Fibroblast of the aortic adventitia (primary cell): Measurements from ENCODE around the gene C3orf52. TPM values are rescaled to one million over a fixed set of nuclear protein-coding genes. Genes with fewer than 3 reads are reported as not detected.

ENCODE experiments used
- DNase-seq: peaks from one replicate; pipeline ENCODE4 v3.0.0-alpha.2; 2010; ENCODE audit warnings: low read depth
- H3K4me3 ChIP-seq: 2 replicates; pipeline ENCODE4 v1.5.1; 2011; ENCODE audit warnings: low read depth, mild to moderate bottlenecking, control low read depth, low read length, moderate library complexity
- total RNA-seq: library from RNA; depleted of rRNA; stranded (reverse); fragments of >200 nt; gene quantifications from 2 replicates; pipeline ENCODE4 v1.2.3, GENCODE V29; 2012; ENCODE audit warnings: low replicate concordance
- TF ChIP-seq, protein P1 (sequence below): IDR thresholded peaks from 2 replicates; pipeline ENCODE4 v1.5.1; 2011; ENCODE audit warnings: mild to moderate bottlenecking, low read length, control low read depth, inconsistent platforms; ENCODE audit not compliant: insufficient read depth

Gene C3orf52
- total RNA-seq, 1 donor: 10.7 TPM

- no peak for DNase-seq
- H3K4me3 ChIP-seq: no peak overlapping the region
- TF ChIP-seq, protein P1, sequence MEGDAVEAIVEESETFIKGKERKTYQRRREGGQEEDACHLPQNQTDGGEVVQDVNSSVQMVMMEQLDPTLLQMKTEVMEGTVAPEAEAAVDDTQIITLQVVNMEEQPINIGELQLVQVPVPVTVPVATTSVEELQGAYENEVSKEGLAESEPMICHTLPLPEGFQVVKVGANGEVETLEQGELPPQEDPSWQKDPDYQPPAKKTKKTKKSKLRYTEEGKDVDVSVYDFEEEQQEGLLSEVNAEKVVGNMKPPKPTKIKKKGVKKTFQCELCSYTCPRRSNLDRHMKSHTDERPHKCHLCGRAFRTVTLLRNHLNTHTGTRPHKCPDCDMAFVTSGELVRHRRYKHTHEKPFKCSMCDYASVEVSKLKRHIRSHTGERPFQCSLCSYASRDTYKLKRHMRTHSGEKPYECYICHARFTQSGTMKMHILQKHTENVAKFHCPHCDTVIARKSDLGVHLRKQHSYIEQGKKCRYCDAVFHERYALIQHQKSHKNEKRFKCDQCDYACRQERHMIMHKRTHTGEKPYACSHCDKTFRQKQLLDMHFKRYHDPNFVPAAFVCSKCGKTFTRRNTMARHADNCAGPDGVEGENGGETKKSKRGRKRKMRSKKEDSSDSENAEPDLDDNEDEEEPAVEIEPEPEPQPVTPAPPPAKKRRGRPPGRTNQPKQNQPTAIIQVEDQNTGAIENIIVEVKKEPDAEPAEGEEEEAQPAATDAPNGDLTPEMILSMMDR: no peak
Measured at GRCh38 chr3:112117841-112118571, 31.8 kb downstream of the C3orf52 start.

GRCh38 chr3:112119962-112120836 lies 34.0 kb downstream of the C3orf52 start:
- TF ChIP-seq, protein P1: no peak
- H3K4me3 ChIP-seq: no peak overlapping the region
- DNase-seq: no peak

- DNase-seq: no peak
- no peak overlapping the region for H3K4me3 ChIP-seq
- TF ChIP-seq, protein P1: no peak
Measured at GRCh38 chr3:112121577-112122547, 35.7 kb downstream of the C3orf52 start.

GRCh38 chr3:112122870-112123269 lies 36.7 kb downstream of the C3orf52 start:
- TF ChIP-seq, protein P1: no peak
- H3K4me3 ChIP-seq: no peak overlapping the region
- DNase-seq: no peak

DNA sequence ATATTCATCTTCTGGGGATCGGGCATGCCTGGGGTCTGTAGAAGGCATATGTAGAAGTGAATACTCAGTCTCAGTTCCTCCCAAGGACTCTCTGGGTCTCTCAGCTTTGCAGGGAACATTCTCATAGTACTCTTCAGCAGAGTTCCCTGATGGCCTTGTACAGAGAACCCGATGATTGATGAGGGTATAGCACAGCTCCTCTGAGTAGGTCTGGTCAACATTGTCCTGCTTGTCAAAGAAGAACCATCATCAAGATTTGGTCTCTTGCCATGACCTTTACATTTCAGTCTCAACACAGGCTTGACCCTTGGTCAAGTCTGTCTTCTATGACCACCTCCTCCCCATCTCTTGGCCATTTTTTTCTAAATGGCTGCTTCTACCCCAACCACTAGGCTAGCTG lies 37.4 kb downstream of the C3orf52 start:
- TF ChIP-seq, protein P1: no peak
- no peak overlapping the region for H3K4me3 ChIP-seq

GRCh38 chr3:112124907-112125607 lies 38.9 kb downstream of the C3orf52 start:
- DNase-seq: no peak
- TF ChIP-seq, protein P1: no peak
- no peak overlapping the region for H3K4me3 ChIP-seq

More for the DNA sequence above, 37.4 kb downstream of the C3orf52 start:
- DNase-seq: no peak
